ENCODE measurements around the gene DPEP3.

Gene DPEP3

GRCh38 chr16:67944690-67945391 lies 35.5 kb downstream of the DPEP3 start:
- no peak for DNase-seq (ENCODE audit: low read depth)
- TF ChIP-seq CTCF (IDR thresholded peaks at IDR 0.05; ENCODE audit: low read depth, low read length, missing control alignments) = no peak
- in situ Hi-C loops (cut with HindIII; ENCODE audit: low sequenced_read_pairs) = no loop called here
- H3K4me3 ChIP-seq (ENCODE audit: low read depth, low read length) = no peak overlapping the region

GRCh38 chr16:67943619-67944504 lies 36.4 kb downstream of the DPEP3 start, which contains the start of gene LCAT:
Gene LCAT, minus strand, starts transcription at chr16:67944120. Its CDS starts 19 bp downstream, at chr16:67944101.
- in situ Hi-C loops (cut with HindIII; ENCODE audit: low sequenced_read_pairs) = no loop called here
- peak; percentile 55 for DNase-seq (ENCODE audit: low read depth)

GRCh38 chr16:67943256-67943618 lies 37.1 kb downstream of the DPEP3 start:
- in situ Hi-C loops (cut with HindIII; ENCODE audit: low sequenced_read_pairs) = no loop called here
- TF ChIP-seq CTCF (IDR thresholded peaks at IDR 0.05; ENCODE audit: low read depth, low read length, missing control alignments) = no peak
- DNase-seq (ENCODE audit: low read depth) = no peak
- H3K4me3 ChIP-seq (ENCODE audit: low read depth, low read length) = no peak overlapping the region

More at GRCh38 chr16:67943619-67944504, 36.4 kb downstream of the DPEP3 start, which contains the start of gene LCAT:
- TF ChIP-seq CTCF (IDR thresholded peaks at IDR 0.05; ENCODE audit: low read depth, low read length, missing control alignments) = no peak
- no peak within 1 kb of the TSS for H3K4me3 ChIP-seq (ENCODE audit: low read depth, low read length)

GRCh38 chr16:67942510-67943255 lies 37.6 kb downstream of the DPEP3 start:
- in situ Hi-C loops (cut with HindIII; ENCODE audit: low sequenced_read_pairs) = no loop called here
- no peak overlapping the region for H3K4me3 ChIP-seq (ENCODE audit: low read depth, low read length)
- DNase-seq (ENCODE audit: low read depth) = no peak
- TF ChIP-seq CTCF (IDR thresholded peaks at IDR 0.05; ENCODE audit: low read depth, low read length, missing control alignments) = no peak

- in situ Hi-C loops (cut with HindIII; ENCODE audit: low sequenced_read_pairs) = no loop called here
- peak; percentile 78 for TF ChIP-seq CTCF (IDR thresholded peaks at IDR 0.05; ENCODE audit: low read depth, low read length, missing control alignments)
- DNase-seq (ENCODE audit: low read depth) = no peak
- H3K4me3 ChIP-seq (ENCODE audit: low read depth, low read length) = no peak overlapping the region
Observed at GRCh38 chr16:67942200-67942509, 38.1 kb downstream of the DPEP3 start.

GRCh38 chr16:67941469-67942199 lies 38.7 kb downstream of the DPEP3 start:
- in situ Hi-C loops (cut with HindIII; ENCODE audit: low sequenced_read_pairs) = no loop called here
- no peak for TF ChIP-seq CTCF (IDR thresholded peaks at IDR 0.05; ENCODE audit: low read depth, low read length, missing control alignments)
- no peak overlapping the region for H3K4me3 ChIP-seq (ENCODE audit: low read depth, low read length)
- no peak for DNase-seq (ENCODE audit: low read depth)

All from astrocyte of the cerebellum (primary cell).